IPS-NIHi7 (cell line): Measurements from ENCODE around the gene CCR3.

ENCODE experiments used
- DNase-seq: peaks from one replicate; pipeline ENCODE4 v3.0.0; 2012; ENCODE audit warnings: mixed read lengths; ENCODE audit errors: extremely low spot score

Gene CCR3

DNA sequence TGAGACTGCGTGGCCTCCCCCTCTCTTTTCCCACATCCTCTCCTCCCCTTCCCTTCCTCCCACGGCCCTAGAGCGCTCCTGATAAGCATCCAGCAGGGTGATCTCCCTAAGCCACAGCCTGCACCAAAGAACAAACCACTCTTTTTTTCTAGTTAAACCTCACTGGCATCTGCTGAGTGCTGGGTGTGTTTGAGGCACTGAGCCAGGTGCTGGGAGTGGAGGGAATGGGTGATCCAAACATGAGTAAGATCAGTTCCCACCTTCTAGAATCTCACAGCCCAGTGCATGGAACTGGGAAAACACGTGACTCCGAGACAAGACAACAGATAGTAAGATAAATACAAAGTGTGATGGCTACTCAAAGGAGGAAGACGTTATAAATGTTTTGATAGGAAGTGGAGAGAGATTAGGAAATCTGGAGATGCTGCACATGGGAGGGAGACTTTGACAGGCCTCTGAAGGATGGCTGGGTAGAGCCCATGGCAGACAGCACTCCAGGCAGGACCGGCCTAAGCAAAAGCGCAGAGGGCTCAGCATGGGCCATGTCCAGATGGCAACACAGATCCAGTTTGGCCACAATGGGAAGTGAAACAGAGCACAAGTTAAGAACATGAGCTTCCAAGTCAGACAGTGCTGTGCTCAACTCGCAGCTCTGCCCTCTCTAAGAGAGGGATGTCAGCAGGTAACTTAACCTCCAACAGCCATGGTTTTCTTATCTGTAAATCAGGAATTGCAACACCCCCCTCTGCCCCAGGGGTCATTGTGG is 55.6 kb downstream of the CCR3 start:
- no peak for DNase-seq

DNA sequence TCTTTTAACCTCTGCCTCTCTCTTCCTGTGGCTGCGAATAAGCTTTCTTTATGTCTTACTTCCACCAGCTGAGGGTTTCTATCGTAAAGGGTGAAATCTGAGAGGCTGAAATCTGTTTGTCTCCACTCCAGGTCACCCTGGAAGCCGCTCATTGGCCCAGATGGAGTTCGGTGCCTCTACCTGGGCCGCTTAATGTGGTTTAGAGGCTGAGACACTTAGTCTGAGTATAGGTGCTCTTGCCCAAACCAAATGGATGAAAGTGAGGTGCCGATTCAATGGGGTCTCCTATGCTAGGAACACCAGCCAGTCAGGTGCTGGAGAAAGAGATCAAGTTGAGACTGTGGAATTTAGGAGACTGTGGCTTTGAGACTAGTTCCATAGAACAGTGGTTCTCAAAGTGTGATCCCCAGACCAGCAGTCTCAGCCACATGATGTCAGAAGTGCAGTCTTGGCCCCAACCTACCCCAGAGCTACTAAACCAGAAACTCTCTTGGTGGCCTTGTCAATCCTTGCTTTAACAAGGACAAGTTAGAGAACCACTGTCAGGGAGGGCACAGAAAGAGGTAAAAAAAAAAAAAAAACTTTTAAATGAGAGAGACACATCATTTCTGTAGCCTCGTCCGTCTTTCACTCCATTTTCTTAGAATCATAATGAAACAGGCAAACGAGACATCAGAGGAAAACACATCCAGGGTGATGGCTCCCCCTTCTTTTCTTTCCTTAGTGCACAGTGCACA is 56.8 kb downstream of the CCR3 start:
- DNase-seq = no peak

DNA sequence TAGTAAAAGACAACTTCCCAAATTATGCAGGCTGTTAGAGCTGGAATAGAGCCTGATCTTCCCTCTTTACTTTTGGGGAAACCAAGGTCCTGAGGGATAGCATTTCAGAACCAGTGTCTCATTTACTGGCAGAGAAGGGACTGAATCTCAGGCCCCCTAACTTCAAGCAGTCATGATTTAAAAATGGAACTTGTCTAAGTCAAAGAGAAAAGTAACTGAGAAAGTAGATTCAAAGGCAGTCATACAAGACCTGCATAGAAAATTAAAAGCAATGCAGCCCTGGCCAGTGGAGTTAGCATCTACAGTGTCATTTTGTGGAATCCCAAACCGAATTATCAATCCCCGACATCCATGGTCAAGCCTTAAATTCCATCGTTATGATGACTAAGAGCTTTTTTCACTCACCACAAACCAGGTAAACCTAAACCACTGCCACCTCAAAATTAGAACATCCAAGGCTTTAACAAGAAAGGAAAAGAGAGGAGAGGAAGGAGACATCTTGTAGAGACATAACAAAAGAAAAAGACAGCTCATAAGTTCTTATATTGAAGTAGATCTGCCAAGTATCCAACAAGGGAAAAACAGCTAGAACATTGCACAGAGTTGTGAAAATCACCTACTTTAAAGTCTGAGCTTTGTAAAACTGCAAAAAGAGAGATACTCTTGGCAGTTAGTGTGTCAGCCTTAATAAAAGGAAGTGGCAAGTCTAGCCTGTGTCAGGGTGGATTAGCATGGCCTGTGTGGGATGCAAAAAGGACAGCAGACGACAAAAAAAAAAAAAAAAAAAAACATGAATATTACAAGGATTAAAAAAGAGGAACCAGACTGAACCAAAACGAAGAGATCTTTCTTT is 57.6 kb downstream of the CCR3 start:
- DNase-seq = no peak

DNA sequence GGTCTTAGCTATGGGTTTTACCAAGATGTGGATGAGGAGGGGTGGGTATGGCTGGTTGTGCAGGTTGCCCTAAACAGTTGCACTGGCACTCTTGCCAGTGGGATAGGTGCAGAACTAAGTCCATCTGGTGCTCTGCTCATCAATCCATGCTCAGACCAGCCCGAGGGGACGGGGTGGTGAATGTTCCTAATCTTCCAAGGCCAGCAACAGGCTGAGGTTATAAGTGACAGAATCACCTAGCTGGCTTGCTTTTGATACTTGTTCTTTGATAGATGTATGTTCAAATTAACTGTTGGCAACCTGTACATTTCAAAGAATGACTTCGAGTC is 58.2 kb downstream of the CCR3 start:
- DNase-seq = no peak

DNA sequence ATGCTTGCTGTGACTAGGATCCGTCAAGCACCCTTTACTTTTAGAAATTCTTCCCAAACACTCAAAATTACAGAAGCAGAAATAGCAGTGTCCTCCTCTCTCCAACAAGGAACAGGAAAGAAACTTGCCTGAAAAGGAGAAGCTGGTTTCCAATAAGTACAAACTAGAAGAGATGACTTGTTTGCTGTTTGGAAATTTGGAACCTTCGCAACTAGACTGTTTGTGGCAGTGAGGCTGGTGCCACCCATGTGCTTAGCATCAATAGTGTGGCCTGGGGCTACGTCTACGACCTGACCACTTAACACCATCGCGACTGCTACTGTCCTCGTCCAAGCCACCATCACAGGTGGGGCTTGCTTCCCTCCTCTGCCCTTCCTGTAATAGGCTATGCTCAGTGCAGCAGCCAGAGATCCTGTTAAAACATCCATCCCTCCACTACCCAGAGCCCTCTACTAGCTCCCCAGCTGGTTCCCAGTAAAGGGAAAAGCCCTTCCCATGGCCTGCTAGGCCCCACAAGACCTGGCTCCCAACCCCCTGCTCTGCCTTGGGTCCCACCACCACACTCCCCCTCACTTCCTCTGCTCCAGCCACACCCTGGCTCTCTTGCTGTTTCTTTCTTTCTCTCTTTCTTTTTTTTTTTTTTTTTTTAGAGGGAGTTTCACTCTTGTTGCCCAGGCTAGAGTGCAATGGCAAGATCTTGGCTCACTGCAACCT is 59.0 kb downstream of the CCR3 start:
- DNase-seq = no peak

DNA sequence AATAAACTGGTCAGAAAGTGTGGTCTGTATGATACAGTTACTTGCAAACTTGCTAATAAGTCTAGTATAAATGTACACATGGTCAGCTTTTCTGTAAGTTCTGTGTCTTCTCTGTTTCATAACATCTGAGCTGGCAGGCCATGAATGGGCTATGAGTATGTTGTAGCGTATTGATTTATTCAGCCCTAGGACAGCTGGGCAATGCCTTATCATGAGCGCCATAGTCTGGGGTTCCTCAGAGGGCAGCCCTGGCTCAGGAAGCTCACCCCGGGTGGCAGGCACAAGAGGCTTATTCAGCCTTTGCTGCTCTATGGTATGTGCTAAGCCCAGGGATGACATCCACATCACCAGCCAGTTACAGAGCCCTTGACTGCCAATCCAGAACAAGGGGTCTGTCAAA is 61.0 kb downstream of the CCR3 start:
- DNase-seq = no peak

DNA sequence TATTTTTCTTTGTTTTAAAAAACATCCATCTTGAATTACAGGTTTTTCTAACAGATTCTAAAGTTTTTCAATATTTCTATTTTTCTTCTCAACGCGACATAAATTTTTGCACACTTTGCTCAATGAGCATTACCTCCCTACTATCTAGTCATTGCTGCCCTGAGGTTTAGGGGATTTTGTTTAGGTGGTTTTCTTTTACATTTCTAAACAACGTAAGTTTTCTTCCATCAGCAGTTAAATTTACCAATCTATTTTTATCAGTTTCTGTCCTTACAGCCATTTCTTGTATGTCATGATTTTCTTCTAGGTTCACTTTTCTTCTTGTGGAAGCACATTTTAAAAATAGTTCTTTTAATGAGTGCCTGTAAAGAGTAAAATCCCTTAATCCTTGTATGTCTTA is 62.5 kb downstream of the CCR3 start:
- no peak for DNase-seq

DNA sequence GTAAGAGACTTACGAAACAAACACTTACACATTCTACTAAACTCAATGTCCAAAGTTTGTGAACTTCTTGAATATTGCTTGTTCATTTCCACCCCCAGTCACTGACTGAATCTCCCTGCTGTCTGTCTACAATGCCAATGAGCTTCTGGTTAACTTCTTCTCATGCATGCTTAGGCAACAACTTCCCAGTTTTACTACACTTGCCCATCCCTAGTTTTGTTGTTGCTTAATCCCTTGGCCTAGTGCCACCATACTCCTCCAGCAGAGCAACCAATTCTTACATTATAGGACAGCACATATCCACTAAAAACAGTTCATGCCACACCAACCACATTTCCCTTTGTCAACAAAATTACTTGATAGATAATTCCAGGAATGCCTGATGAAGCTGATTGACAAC is 70.7 kb downstream of the CCR3 start:
- DNase-seq = no peak

DNA sequence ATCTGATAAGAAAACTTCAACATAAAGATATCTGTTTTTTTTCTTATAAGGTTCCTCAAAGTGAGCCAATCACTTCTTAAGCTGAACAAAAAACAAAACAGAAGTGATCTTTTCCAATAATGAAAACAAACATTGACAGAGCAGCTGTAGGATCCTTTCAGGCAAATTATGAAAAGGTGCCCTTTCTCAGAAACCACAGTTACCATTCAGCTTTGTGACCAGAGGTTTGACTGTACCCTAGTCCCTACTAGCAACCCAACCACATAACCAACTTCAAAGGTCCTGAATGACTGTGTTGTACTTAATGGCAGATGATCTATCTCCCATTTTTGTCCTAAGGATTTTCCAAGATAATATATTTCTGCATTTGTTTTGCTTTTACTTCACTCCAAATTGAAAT is 72.3 kb downstream of the CCR3 start:
- DNase-seq = no peak

DNA sequence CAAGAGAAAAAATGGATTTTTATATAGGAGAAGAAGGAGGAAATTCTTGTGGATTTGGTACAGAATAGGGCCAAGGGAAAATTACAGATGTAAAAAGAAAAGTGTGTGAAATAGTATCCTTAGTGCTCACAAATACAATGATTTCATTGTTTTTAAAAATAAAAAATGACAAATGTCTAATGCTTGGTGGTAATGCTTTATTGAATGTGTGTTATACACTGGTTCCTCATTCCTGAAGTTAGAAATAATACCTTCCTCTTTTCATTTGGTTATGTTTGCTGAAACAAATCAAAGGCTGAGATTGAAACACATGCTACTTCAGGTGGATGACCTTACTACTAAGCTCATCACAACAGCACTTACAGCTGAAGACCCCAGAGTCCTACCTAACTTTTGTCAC is 73.9 kb downstream of the CCR3 start:
- DNase-seq = no peak
